H9 (cell line): ENCODE results near the gene ARNT2. TPM values are rescaled to one million over a fixed set of nuclear protein-coding genes. Genes with fewer than 3 reads are reported as not detected.
"Not testable (repeated sequence)": the region's sequence is repeated elsewhere in the genome, so short reads cannot be mapped to it uniquely, and the experiment has no call there.

Source experiments
- DNase-seq: peaks from one replicate; pipeline ENCODE4 v3.0.0-alpha.2; 2017
- H2AFZ ChIP-seq: one replicate; pipeline ENCODE4 v1.6.1; 2013; ENCODE audit warnings: mild to moderate bottlenecking, low read length, control low read depth, moderate library complexity
- H2AK5ac ChIP-seq: 2 replicates; pipeline ENCODE4 v1.6.1; 2013; ENCODE audit warnings: low read length, control low read depth, mixed read lengths; ENCODE audit not compliant: insufficient read length
- H2BK120ac ChIP-seq: one replicate; pipeline ENCODE4 v1.6.1; 2013; ENCODE audit warnings: low read depth, mild to moderate bottlenecking, low read length, control low read depth, inconsistent platforms; ENCODE audit not compliant: poor library complexity, severe bottlenecking
- H2BK12ac ChIP-seq: 2 replicates; pipeline ENCODE4 v1.6.1; 2013; ENCODE audit warnings: low read length, control low read depth, mixed read lengths, low read depth; ENCODE audit not compliant: insufficient read length
- H2BK15ac ChIP-seq: 2 replicates; pipeline ENCODE4 v1.6.1; 2013; ENCODE audit warnings: low read depth, low read length, control low read depth
- H2BK20ac ChIP-seq: one replicate; pipeline ENCODE4 v1.6.1; 2013; ENCODE audit warnings: low read depth, mild to moderate bottlenecking, low read length, control low read depth, inconsistent platforms; ENCODE audit not compliant: poor library complexity, severe bottlenecking
- H2BK5ac ChIP-seq: 2 replicates; pipeline ENCODE4 v1.6.1; 2013; ENCODE audit warnings: low read length, control low read depth, mixed read lengths; ENCODE audit not compliant: insufficient read length
- H3K14ac ChIP-seq: 2 replicates; pipeline ENCODE4 v1.6.1; 2013; ENCODE audit warnings: low read length, control low read depth; ENCODE audit not compliant: insufficient read depth
- H3K18ac ChIP-seq: 2 replicates; pipeline ENCODE4 v1.6.1; 2013; ENCODE audit warnings: low read depth, mild to moderate bottlenecking, mixed read lengths, low read length, control low read depth; ENCODE audit not compliant: insufficient read length
- H3K23ac ChIP-seq: 2 replicates; pipeline ENCODE4 v1.6.1; 2013; ENCODE audit warnings: low read length, control low read depth, mixed read lengths, low read depth; ENCODE audit not compliant: insufficient read length
- H3K23me2 ChIP-seq: 2 replicates; pipeline ENCODE4 v1.6.1; 2013; ENCODE audit warnings: low read depth, mild to moderate bottlenecking, mixed read lengths, low read length, control low read depth; ENCODE audit not compliant: insufficient read length, poor library complexity, severe bottlenecking
- H3K27ac ChIP-seq: 2 replicates; pipeline ENCODE4 v1.5.1; 2013; ENCODE audit warnings: low read length, control low read depth, mixed read lengths, low read depth; ENCODE audit not compliant: insufficient read length
- H3K27me3 ChIP-seq: 2 replicates; pipeline ENCODE4 v1.6.1; 2013; ENCODE audit warnings: low read length, control low read depth, inconsistent platforms; ENCODE audit not compliant: insufficient read depth
- H3K4ac ChIP-seq: 2 replicates; pipeline ENCODE4 v1.6.1; 2013; ENCODE audit warnings: low read depth, mild to moderate bottlenecking, control low read depth, inconsistent platforms, low read length, moderate library complexity
- H3K4me1 ChIP-seq: 2 replicates; pipeline ENCODE4 v1.6.1; 2013; ENCODE audit warnings: low read length, control low read depth, inconsistent platforms; ENCODE audit not compliant: insufficient read depth
- H3K4me2 ChIP-seq: 2 replicates; pipeline ENCODE4 v1.6.1; 2013; ENCODE audit warnings: low read length, control low read depth, mixed read lengths; ENCODE audit not compliant: insufficient read length, insufficient read depth
- H3K56ac ChIP-seq: 2 replicates; pipeline ENCODE4 v1.6.1; 2013; ENCODE audit warnings: low read depth, mild to moderate bottlenecking, mixed read lengths, low read length, control low read depth; ENCODE audit not compliant: insufficient read length
- H3K79me1 ChIP-seq: 2 replicates; pipeline ENCODE4 v1.6.1; 2013; ENCODE audit warnings: low read depth, mild to moderate bottlenecking, moderate library complexity, low read length, control low read depth, inconsistent platforms; ENCODE audit not compliant: insufficient read depth, poor library complexity, severe bottlenecking
- H3K79me2 ChIP-seq: 2 replicates; pipeline ENCODE4 v1.6.1; 2013; ENCODE audit warnings: low read length, control low read depth, inconsistent platforms; ENCODE audit not compliant: insufficient read depth
- H3K9ac ChIP-seq: 2 replicates; pipeline ENCODE4 v1.6.1; 2013; ENCODE audit warnings: low read length, control low read depth, mixed read lengths; ENCODE audit not compliant: insufficient read length; ENCODE audit errors: extremely low read depth
- H3K9me3 ChIP-seq: one replicate; pipeline ENCODE4 v1.6.1; 2013; ENCODE audit warnings: low read depth, low read length, inconsistent platforms; ENCODE audit not compliant: control insufficient read depth
- H3T11ph ChIP-seq: one replicate; pipeline ENCODE4 v1.6.1; 2013; ENCODE audit warnings: mild to moderate bottlenecking, low read length, control low read depth, inconsistent platforms
- H4K20me1 ChIP-seq: one replicate; pipeline ENCODE4 v1.6.1; 2013; ENCODE audit not compliant: control insufficient read depth, insufficient read length, insufficient read depth
- H4K5ac ChIP-seq: 2 replicates; pipeline ENCODE4 v1.6.1; 2013; ENCODE audit warnings: low read depth, mild to moderate bottlenecking, mixed read lengths, low read length, control low read depth; ENCODE audit not compliant: insufficient read length
- H4K8ac ChIP-seq: replicated peaks from 2 replicates; pipeline ENCODE4 v1.6.1; 2013; ENCODE audit warnings: low read length, control low read depth, mixed read lengths, low read depth; ENCODE audit not compliant: insufficient read length
- H4K91ac ChIP-seq: 2 replicates; pipeline ENCODE4 v1.6.1; 2013; ENCODE audit warnings: low read depth, mild to moderate bottlenecking, moderate library complexity, mixed read lengths, low read length, control low read depth; ENCODE audit not compliant: insufficient read length
- H3K27ac Mint-ChIP-seq, 3 experiments: 2 replicates in 2 of 3; 3 replicates in 1 of 3; pipeline ENCODE4 v1.8.0; 2020 to 2021; ENCODE audit warnings: mixed read lengths in 3 of 3, mild to moderate bottlenecking in 1 of 3, moderate library complexity in 1 of 3
- H3K27me3 Mint-ChIP-seq: 2 replicates; pipeline ENCODE4 v1.8.0; 2021; ENCODE audit warnings: low read depth, mild to moderate bottlenecking, moderate library complexity, mixed read lengths
- H3K36me3 Mint-ChIP-seq, 3 experiments: 2 replicates in 2 of 3; 3 replicates in 1 of 3; pipeline ENCODE4 v1.8.0; 2020 to 2021; ENCODE audit warnings: low read depth in 3 of 3, mixed read lengths in 3 of 3; ENCODE audit not compliant: insufficient read depth in 1 of 3
- H3K4me1 Mint-ChIP-seq, 2 experiments: 2 replicates each; pipeline ENCODE4 v1.8.0; 2020; ENCODE audit warnings: mixed read lengths in 2 of 2
- H3K4me3 Mint-ChIP-seq, 2 experiments: 2 replicates in 1 of 2; 3 replicates in 1 of 2; pipeline ENCODE4 v1.8.0; 2020 to 2021; ENCODE audit warnings: mild to moderate bottlenecking in 2 of 2, mixed read lengths in 2 of 2, moderate library complexity in 1 of 2
- H3K9me3 Mint-ChIP-seq, 2 experiments: 2 replicates in 1 of 2; 3 replicates in 1 of 2; pipeline ENCODE4 v1.8.0; 2020; ENCODE audit warnings: mild to moderate bottlenecking in 2 of 2, mixed read lengths in 2 of 2, moderate library complexity in 1 of 2
- CTCF ChIP-seq: fragments of 200-600 bp; sonication (generic); conservative IDR thresholded peaks from 3 replicates; pipeline ENCODE4 v1.8.0; 2021; ENCODE audit warnings: antibody characterized with exemption, mild to moderate bottlenecking
- WGBS: extraction: QIAGEN DNeasy Blood & Tissue Kit; methylation state at CpG from one replicate; pipeline ENCODE4 v1.1.7; 2013; ENCODE audit warnings: missing lambda C conversion rate, low lambda C conversion rate, mixed read lengths; ENCODE audit not compliant: insufficient read length; ENCODE audit errors: extremely low coverage; 5-methylcytosine and 5-hydroxymethylcytosine counted together
- total RNA-seq: library from RNA; stranded (reverse); gene quantifications from 2 replicates; pipeline ENCODE4 v1.2.1, GENCODE V29; 2021

The ARNT2 gene
- total RNA-seq, 1 experiment from 2014 or later, result 10.5 TPM

GRCh38 chr15:80389370-80389769 is 14.8 kb upstream of the ARNT2 start:
- Histone ChIP-seq H3K4me2 (no peak overlapping the region), H3K56ac (no peak overlapping the region), H3K79me2 (no peaks in the 10 kb centered on the region), H2BK12ac (no peak overlapping the region), H4K20me1 (no peaks in the 10 kb centered on the region), H2BK20ac (no peak overlapping the region), H2BK5ac (no peak overlapping the region), H3K23ac (no peak overlapping the region), H3K9ac (no peak overlapping the region), H2AK5ac (no peak overlapping the region), H3K4ac (no peak overlapping the region), H3K27me3 (no peaks in the 10 kb centered on the region), H2BK120ac (no peak overlapping the region), H2BK15ac (no peak overlapping the region), H3T11ph (no peak overlapping the region), H3K79me1 (no peaks in the 10 kb centered on the region), H4K91ac (no peak overlapping the region), H3K9me3 (no peaks in the 10 kb centered on the region), H4K8ac (no peak overlapping the region), H3K18ac (no peak overlapping the region), H2AFZ (no peak overlapping the region), H3K27ac (no peak overlapping the region), H3K14ac (no peak overlapping the region), H3K23me2 (no peaks in the 10 kb centered on the region), H3K4me1 (peaks cover 4% of the 10 kb centered on the region; the same call in 1 of the 2 replicates), H4K5ac (no peak overlapping the region)
- no peaks in the 10 kb centered on the region for H3K27me3 Mint-ChIP-seq
- no peak overlapping the region for H3K4me3 Mint-ChIP-seq
- H3K9me3 Mint-ChIP-seq, result no peaks in the 10 kb centered on the region; a peak in 2 of 5 replicates
- H3K27ac Mint-ChIP-seq, result peak overlapping the region in 2 of 3 experiments; percentile 44 to 68; a peak in 1 of 7 replicates
- peaks cover 23 to 45% of the 10 kb centered on the region in 2 experiments for H3K4me1 Mint-ChIP-seq
- WGBS, result no CpG with 5 or more reads among the region's 1 CpG
- no peaks in the 10 kb centered on the region for H3K36me3 Mint-ChIP-seq
- DNase-seq, result no peak
- no peak for TF ChIP-seq CTCF

GRCh38 chr15:80390942-80391341 is 13.2 kb upstream of the ARNT2 start:
- H2AK5ac ChIP-seq, H3K9ac ChIP-seq, H3K4me3 Mint-ChIP-seq, H3K27ac ChIP-seq, H2AFZ ChIP-seq, H3K27me3 ChIP-seq, H4K5ac ChIP-seq, H3T11ph ChIP-seq, H4K91ac ChIP-seq, H3K23me2 ChIP-seq, H2BK120ac ChIP-seq, H3K36me3 Mint-ChIP-seq, H2BK15ac ChIP-seq, H3K23ac ChIP-seq, H4K8ac ChIP-seq, H3K56ac ChIP-seq, H3K9me3 Mint-ChIP-seq, H3K79me1 ChIP-seq, H3K27me3 Mint-ChIP-seq, H2BK12ac ChIP-seq, H3K14ac ChIP-seq, H4K20me1 ChIP-seq, H3K4me1 ChIP-seq, H3K79me2 ChIP-seq, H3K4me2 ChIP-seq, H3K4ac ChIP-seq, H2BK5ac ChIP-seq, H2BK20ac ChIP-seq, H3K18ac ChIP-seq, DNase-seq, H3K9me3 ChIP-seq, H3K27ac Mint-ChIP-seq: not testable (repeated sequence)
- H3K4me1 Mint-ChIP-seq, result peaks cover 29 to 48% of the 10 kb centered on the region in 2 experiments
- WGBS, result no CpG with 5 or more reads among the region's 1 CpG
